GDM1 (cell line): ENCODE measurements around the gene SCYGR1.
A peak's percentile ranks its signal among the peaks of the same experiment; 100 is the strongest.
"Not testable (repeated sequence)": the region's sequence is repeated elsewhere in the genome, so short reads cannot be mapped to it uniquely, and the experiment has no call there.

Source experiments
- DNase-seq: peaks from one replicate; lab custom pipeline; 2025; lab: John Stamatoyannopoulos, UW

SCYGR1 gene

DNA sequence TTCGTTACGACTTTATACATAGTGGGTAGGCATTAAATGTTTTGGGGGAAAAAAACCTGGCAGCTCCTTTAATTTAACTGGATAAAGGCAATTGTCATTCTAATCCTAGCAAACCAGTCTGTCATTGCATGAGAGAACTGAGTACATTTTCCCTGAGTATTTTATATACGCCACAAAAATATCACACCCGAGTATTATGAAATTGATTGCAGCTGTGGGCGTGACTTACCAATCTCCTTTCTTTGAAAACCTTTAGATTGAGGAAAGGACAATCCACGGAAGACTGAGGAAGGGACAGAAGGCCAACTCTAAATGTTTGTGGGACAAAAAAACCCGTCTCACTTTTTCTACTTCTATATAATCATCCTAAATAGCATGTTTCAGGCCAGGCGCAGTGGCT is 17.7 kb downstream of the SCYGR1 start:
- DNase-seq: no peak

DNA sequence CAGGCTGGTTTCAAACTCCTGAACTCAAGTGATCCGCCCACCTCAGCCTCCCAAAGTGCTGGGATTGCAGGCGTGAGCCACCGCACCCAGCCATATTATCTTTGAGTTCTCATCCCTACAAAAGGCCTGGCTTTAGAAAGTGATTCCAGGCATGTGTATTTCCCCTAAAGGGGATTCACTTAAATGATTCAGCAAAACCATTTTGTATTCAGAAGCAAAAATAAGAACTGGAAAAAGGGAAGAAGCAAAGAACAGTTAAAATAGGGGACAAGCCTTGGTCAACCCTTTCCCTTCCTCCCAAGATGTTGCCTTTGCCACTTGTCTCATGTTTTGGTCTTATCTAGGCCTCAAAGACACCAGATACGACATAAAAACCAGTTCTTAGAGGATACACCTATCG is 19.2 kb downstream of the SCYGR1 start:
- peak; percentile 20 for DNase-seq

DNA sequence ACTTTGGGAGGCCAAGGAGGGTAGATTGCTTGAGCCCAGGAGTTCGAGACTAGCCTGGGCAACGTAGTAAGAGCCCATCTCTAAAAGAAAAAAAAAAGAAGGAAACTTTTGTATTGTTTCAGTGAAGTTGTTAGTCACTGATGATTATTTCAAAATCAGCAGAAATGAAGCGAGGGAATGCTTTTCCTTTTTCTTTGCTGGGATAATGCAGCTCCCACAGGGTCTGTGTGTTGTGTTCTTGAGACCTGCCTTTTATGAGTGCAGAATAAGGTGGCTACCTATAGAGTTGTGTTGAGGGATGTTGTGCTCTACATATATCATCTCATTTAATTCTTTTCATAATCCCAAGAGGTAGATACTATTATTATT is 20.3 kb downstream of the SCYGR1 start:
- no peak for DNase-seq

DNA sequence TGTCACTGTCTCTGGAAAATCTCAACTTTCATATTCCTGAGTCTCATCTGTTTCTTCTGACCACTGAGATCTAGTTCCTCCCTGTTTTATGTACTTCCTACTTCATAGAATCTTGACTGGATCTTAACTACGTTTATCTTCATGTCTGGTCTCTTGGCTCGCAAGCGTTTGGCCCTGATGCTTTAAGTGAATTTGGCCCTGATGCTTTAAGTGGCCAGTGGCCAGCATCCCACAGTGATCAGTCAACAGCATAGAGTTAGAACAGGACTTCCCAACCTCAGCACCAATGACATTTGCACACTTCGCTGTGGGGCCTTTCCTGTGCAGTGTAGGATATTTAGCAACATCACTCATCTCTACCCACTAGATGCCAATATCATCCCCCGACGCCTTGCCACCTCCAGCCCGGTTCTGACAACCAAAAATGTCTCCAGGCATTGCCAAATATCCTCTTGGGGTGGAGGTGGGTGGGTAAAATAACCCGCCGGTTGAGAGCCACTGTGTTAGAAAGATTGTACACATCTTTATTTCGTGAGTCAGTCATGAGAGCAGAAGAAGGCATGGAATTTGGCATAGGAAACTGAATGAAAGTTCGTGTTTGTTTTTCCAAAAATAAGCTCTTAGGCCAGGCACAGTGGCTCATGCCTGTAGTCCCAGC is 20.9 kb downstream of the SCYGR1 start:
- DNase-seq: no peak

DNA sequence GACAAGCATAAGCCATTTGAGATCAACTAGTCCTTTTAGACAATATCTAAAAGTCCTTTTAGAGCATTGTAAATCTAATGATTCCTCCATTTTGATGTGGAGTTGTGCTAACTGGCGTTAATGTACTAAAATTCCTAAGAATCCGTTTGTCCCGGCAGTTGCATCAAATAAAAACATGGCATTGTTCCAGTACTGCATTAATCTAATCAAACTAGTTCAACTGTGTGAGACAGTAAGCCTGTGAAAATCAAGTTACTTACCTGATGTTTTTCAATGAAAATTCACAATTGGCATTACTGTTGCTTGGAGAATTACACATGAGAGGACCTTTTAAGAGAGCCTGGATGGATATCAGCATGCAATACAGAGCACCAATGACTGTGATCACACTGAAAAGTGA is 21.9 kb downstream of the SCYGR1 start:
- DNase-seq: no peak

DNA sequence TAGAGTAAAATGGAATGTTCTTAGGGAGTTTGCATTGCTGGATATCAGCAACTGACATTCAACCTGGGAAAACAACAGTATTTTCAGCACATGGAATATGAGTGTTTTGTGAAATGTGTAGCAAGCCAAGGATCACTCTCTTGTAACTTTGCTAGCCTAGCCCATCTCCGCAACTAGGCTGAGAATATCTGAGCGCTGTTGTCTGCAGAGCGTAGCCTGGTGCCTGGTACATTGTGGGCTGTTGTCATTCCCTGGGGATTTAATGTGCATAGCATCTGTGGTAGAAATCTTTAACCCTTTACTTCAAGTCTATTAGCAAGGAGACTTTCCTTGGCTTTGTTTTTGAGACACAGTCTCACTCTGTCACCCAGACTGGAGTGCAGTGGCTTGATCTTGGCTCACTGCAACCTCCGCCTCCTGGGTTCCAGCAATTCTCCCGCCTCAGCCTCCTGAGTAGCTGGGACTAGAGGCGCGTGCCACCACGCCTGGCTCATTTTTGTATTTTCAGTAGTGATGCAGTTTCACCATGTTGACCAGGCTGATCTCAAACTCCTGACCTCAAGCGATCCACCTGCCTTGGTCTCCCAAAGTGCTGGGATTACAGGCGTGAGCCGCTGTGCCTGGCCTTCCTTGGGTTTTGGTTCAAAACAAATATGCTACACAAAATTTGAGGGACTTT is 23.0 kb downstream of the SCYGR1 start:
- DNase-seq: not testable (repeated sequence)

DNA sequence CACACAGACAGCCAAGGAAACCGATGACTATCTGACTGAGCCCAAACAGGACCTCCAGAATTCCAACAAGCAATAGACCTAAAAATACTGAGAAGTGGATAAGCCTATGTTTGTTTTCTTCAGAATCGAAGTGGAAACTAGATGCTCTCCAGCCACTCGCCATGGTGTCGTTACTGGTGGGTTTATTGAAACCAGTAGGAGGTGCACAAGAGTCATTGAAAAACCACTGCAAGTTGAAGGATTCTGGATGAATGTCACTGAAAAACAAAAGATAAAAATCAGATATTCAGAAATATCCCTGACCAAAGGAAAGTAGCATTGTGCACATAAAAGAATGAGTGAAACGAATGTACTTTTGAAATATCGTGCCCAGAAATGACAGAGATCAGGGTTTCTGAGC is 24.0 kb downstream of the SCYGR1 start:
- no peak for DNase-seq

DNA sequence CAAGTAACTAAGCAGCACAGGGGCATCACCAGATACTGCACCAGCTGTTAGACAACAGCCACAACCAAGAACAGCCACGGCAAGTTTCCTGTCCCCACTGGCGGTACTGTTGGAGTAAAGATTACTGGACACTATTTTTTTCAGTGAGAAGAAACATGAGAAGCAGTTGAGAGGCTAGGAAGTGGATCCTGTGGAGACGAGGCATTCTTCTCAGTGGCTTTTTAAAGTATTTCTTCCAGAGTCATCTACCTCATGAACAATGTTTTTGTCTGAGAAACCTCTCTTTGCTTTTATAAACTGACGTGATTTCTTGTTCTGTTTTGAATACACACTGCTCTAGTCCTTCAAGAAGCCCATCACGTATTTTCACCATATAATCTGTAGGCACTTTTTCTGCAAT is 27.4 kb downstream of the SCYGR1 start:
- no peak for DNase-seq

DNA sequence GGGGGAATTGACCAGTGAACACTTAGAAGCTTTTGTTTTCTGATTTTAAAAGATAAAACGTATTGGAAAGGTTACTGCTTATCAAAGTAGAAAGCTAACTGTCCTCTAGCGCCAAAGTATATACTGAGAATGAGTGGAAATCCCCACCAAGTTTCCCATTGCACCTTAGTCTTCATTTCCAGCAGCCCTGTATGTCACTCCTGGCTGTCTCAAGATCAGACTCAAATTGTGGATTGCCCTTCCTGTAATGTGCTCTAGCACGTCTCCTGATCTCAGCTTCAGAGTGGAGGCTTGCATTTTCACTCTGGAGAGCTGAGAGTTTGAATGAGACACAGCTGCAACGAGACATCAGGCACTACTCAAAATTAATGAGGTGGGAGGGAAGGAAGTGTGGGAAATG is 36.1 kb downstream of the SCYGR1 start:
- no peak for DNase-seq

DNA sequence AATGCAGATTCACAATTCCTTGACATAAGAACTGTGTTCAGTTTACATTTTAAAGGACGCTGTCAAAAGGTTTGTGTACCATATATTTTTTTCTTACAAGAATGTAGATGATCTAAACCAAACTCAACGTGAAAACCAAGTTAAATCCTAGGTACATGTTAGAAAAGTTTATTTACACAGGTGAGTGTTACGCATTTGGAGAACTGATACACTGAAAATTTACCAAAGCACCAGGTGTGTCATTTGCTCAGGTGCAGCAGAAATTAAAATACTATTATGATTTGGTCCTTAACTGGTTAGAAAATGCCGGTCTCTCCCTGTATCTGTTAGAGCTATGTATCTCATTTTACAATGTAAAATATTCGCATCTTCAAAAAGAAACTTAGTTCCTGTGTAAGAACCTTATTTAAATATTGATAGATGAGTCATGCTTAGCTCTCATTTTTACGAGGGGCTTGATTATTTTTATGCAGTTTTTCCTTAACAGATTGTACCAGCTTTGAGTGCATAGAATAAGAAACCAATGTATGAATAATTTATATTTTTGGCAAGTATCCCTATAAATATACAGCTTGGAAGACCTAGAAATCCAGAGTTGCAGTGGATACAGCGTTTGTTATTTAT is 37.6 kb downstream of the SCYGR1 start:
- no peak for DNase-seq

DNA sequence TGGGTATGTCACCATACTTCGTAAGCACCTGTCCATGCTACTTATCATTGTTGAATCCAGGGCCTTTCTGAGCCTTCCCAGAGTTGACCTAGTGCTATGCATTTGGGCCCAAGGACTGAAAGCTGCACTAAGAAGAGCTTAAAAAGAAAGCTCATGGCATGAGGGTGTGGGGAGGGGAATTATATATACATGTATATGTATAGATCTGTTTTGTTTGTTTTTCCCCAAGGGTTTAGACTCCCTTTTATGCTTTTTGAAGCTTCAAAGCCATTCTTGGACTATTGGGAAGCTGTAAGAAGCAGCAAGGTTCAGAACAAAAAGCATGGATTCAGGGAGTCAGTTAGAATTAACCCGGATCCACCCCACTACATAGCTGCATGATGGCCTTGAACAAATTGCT is 39.4 kb downstream of the SCYGR1 start:
- no peak for DNase-seq

DNA sequence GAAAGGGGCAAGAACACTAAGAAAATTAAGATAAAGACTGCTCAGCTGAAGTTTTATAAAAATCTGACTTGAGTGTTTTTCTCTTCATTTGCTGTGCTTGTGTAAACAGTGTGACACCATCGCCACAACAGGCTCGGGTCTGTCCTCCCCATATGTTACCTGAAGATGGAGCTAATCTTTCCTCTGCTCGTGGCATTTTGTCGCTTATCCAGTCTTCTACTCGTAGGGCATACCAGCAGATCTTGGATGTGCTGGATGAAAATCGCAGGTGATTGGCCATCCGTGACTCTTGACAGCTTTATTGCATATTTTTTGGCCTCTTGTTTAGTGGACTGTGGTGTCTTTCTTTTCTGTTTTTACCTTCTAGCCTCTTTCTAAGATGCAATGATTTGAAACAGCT is 40.6 kb downstream of the SCYGR1 start:
- DNase-seq: no peak

DNA sequence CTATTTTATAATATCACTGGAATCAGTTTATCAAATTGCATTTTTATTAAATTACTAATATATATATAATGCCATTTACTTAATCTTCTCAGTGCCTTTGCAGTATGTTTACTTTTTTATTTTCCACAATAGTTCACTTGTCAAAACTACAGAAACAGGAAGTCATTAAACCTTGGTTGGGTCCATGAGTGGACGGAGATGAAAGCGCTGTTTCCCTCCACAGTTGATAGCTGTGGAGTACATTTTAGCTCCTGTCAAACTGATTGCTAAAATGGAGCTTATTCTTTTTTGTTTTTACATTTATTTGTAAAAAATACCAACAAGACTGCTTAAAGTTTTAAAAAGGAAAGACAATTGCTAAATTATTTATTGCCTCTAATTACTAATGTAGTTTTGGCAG is 43.5 kb downstream of the SCYGR1 start:
- DNase-seq: no peak

DNA sequence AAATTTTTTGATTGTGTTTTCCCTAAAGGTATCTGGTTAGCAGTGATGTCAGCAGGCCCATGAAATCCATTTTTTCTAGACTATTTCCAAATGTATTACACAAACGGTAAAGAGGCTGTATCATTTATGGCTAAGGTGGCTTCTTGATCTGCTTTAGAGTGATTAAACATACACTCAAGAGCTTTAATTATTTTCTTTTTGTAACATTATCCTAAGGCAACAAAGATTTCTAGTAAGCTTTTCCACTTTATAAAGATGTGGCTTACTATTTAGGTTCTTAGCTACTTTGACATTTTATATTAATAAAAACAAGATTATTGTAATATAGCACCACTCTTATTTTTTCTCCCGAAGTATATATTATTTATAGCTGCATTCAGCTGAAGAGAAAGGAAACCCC is 46.2 kb downstream of the SCYGR1 start:
- DNase-seq: no peak

DNA sequence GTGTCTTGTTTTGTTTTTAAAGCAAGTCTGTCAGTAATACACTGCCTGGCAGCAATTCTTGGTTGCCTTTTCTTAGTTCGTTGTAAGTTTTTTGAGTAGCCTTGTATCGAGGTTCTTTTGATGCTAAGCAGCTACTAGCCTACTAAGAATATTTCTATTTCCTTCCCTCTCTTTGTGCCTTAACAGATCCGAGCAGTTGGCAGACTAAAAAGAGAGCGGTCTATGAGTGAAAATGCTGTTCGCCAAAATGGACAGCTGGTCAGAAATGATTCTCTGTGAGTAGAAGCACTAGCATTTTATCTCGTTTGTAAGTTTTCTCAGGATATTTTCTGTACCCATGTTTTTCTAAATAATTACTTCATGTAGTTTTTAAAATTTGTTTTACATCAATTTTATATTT is 47.6 kb downstream of the SCYGR1 start:
- no peak for DNase-seq

DNA sequence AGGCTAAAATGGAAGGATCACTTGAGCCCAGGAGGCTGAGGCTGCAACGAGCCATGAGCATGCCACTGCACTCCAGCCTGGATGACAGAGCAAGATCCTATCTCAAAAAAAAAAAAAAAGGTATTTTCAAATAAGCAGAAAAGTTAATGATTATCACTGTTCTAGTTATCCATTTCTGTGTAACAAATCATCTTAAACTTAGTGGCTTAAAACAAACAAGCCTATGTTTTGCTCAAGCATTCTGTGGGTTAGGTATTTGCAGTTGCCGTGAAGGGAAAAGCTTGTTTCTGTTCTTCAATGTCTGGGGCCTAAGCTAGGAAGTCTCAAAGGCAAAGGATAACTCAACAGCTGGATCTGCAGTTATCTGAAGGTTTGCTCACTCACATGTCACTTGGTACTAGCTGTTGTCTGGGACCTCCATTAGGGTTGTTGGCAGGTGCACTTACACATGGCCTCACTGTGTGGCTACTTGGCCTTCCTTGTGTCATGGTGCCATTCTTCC is 48.6 kb downstream of the SCYGR1 start:
- no peak for DNase-seq
